Measurements from ENCODE around the gene FTSJ1.

GRCh38 chrX:48474581-48474980 is 1.4 kb upstream of the FTSJ1 start:
- TF ChIP-seq POLR2A (IDR thresholded peaks at IDR 0.05): no peak
- TF ChIP-seq CTCF (IDR thresholded peaks at IDR 0.05): no peak
